A549 (cell line): ENCODE data around the gene NFKBIE. TPM values are rescaled to one million over a fixed set of nuclear protein-coding genes. Genes with fewer than 3 reads are reported as not detected.
A peak's percentile ranks its signal among the peaks of the same experiment; 100 is the strongest.

Source experiments
- ATAC-seq, 2 experiments: fragments of 200-7000 bp in 1 of 2; fragments of >200 bp in 1 of 2; cut with Nextera tagmentation in 1 of 2; cut with Tn5 transposase in 1 of 2; 3 replicates each; pipeline versions ENCODE4 v1.8.0 to v1.9.1; 2018 to 2020; ENCODE audit warnings: mild to moderate bottlenecking in 1 of 2, moderate library complexity in 1 of 2
- CTCF ChIA-PET: fragments of 300-600 bp; sonication (Branson Sonifier 250); formaldehyde crosslinking; extraction: SDS; loops from one replicate; lab custom pipeline; 2021; ENCODE audit warnings: antibody characterized with exemption, inconsistent platforms; lab: Yijun Ruan, JAX
- POLR2A ChIA-PET: fragments of 350-600 bp; formaldehyde crosslinking; extraction: SDS; loops from one replicate; lab custom pipeline; 2021; ENCODE audit warnings: antibody characterized with exemption, inconsistent platforms; lab: Yijun Ruan, JAX
- DNase-seq, 2 experiments: peaks; one replicate each; pipeline versions ENCODE4 v3.0.0 to v3.0.0-alpha.2; 2011 to 2016; ENCODE audit warnings: low read depth in 1 of 2, low spot score in 1 of 2
- FAIRE-seq: peaks from 2 replicates; lab custom pipeline; 2011; peaks lifted over from hg19 to GRCh38; lab: Jason Lieb, UNC
- H3K27ac ChIP-seq, 2 experiments: fragments of >200 bp; sonication (Bioruptor Twin); formaldehyde crosslinking; 3 replicates each; pipeline ENCODE4 v1.5.1; 2016 to 2017
- H3K4me1 ChIP-seq: fragments of >200 bp; sonication (Bioruptor Twin); formaldehyde crosslinking; 3 replicates; pipeline ENCODE4 v1.6.1; 2016
- H3K4me2 ChIP-seq: fragments of >200 bp; sonication (Bioruptor Twin); formaldehyde crosslinking; 3 replicates; pipeline ENCODE4 v1.6.1; 2016
- H3K4me3 ChIP-seq: fragments of >200 bp; sonication (Bioruptor Twin); formaldehyde crosslinking; 3 replicates; pipeline ENCODE4 v1.5.1; 2016
- H3K9me3 ChIP-seq: fragments of >200 bp; sonication (Bioruptor Twin); formaldehyde crosslinking; 3 replicates; pipeline ENCODE4 v1.6.1; 2016
- CBX2 ChIP-seq: fragments of 200-600 bp; sonication (generic); IDR thresholded peaks from 2 replicates; pipeline ENCODE4 v1.6.1; 2016; ENCODE audit warnings: low read depth, mild to moderate bottlenecking, borderline replicate concordance
- CHD4 ChIP-seq: fragments of 200-600 bp; sonication (generic); IDR thresholded peaks from 2 replicates; pipeline ENCODE4 v1.6.1; 2016; ENCODE audit warnings: antibody characterized with exemption, mild to moderate bottlenecking, borderline replicate concordance
- EHMT2 ChIP-seq: fragments of 200-600 bp; sonication (generic); IDR thresholded peaks from 2 replicates; pipeline ENCODE4 v1.6.1; 2016; ENCODE audit warnings: antibody characterized with exemption, low read depth, mild to moderate bottlenecking, moderate library complexity
- FOSL2 ChIP-seq, 2 experiments: fragments of 450-650 bp in 1 of 2; fragments of >200 bp in 1 of 2; sonication (Bioruptor Twin) in 1 of 2; formaldehyde crosslinking; IDR thresholded peaks; 2 replicates each; pipeline versions ENCODE4 v1.5.0 to v1.6.1; 2016 to 2020; ENCODE audit warnings: mild to moderate bottlenecking in 1 of 2, moderate library complexity in 1 of 2
- HDAC2 ChIP-seq: fragments of 200-600 bp; sonication (generic); IDR thresholded peaks from 2 replicates; pipeline ENCODE4 v1.6.1; 2016
- HEYL ChIP-seq: fragments of 250-450 bp; sonication (Bioruptor Pico); IDR thresholded peaks from 2 replicates; pipeline ENCODE4 v1.8.0; 2021; ENCODE audit warnings: mild to moderate bottlenecking, moderate library complexity
- HOXB13 ChIP-seq: fragments of 250-450 bp; sonication (Bioruptor Pico); IDR thresholded peaks from 2 replicates; pipeline ENCODE4 v1.5.0; 2020; ENCODE audit warnings: low read depth, mild to moderate bottlenecking, moderate library complexity
- HOXB5 ChIP-seq: fragments of 250-450 bp; sonication (Bioruptor Pico); IDR thresholded peaks from 2 replicates; pipeline ENCODE4 v1.5.0; 2020; ENCODE audit warnings: mild to moderate bottlenecking, moderate library complexity
- JUN ChIP-seq, 2 experiments: fragments of >200 bp; sonication (Bioruptor Twin); formaldehyde crosslinking; IDR thresholded peaks; 2 replicates in 1 of 2; 3 replicates in 1 of 2; pipeline ENCODE4 v1.6.1; 2016 to 2017
- JUNB ChIP-seq: fragments of >200 bp; sonication (Bioruptor Twin); formaldehyde crosslinking; IDR thresholded peaks from 2 replicates; pipeline ENCODE4 v1.6.1; 2016
- NPAS2 ChIP-seq: fragments of 250-450 bp; sonication (Bioruptor Pico); IDR thresholded peaks from 2 replicates; pipeline ENCODE4 v1.8.0; 2022; ENCODE audit warnings: mild to moderate bottlenecking, moderate library complexity, borderline replicate concordance
- POLR2A ChIP-seq: IDR thresholded peaks from 2 replicates; pipeline ENCODE4 v1.6.1; 2012; ENCODE audit warnings: mild to moderate bottlenecking, low read length
- RAD21 ChIP-seq, 2 experiments: fragments of >200 bp in 1 of 2; sonication (Bioruptor Twin) in 1 of 2; formaldehyde crosslinking in 1 of 2; IDR thresholded peaks in 1 of 2; conservative IDR thresholded peaks in 1 of 2; 2 replicates in 1 of 2; 3 replicates in 1 of 2; pipeline ENCODE4 v1.6.1; 2012 to 2018; ENCODE audit warnings: inconsistent platforms in 1 of 2
- RFX5 ChIP-seq: fragments of 450-650 bp; IDR thresholded peaks from 2 replicates; pipeline ENCODE4 v1.7.1; 2014; ENCODE audit warnings: antibody characterized with exemption, mild to moderate bottlenecking, moderate library complexity
- SREBF2 ChIP-seq: fragments of 450-650 bp; IDR thresholded peaks from 2 replicates; pipeline ENCODE4 v1.6.1; 2014; ENCODE audit warnings: mild to moderate bottlenecking, moderate library complexity
- TP53 ChIP-seq: fragments of 250-450 bp; sonication (Bioruptor Pico); IDR thresholded peaks from 2 replicates; pipeline ENCODE4 v1.5.0; 2021; ENCODE audit warnings: mild to moderate bottlenecking, moderate library complexity
- ZFP36 ChIP-seq: fragments of 450-650 bp; IDR thresholded peaks from 2 replicates; pipeline ENCODE4 v1.6.1; 2014; ENCODE audit warnings: borderline replicate concordance; ENCODE audit not compliant: partially characterized antibody
- WGBS: methylation state at CpG from one replicate; pipeline ENCODE4 v1.1.6; 2017; ENCODE audit errors: missing lambda C conversion rate; 5-methylcytosine and 5-hydroxymethylcytosine counted together
- polyA plus RNA-seq, 4 experiments: library from polyadenylated mRNA; depleted of rRNA in 3 of 4; stranded (reverse); fragments of >200 nt; fragmentation: RNase III in 1 of 4; extraction: RNeasy Plus Mini Kit Qiagen cat#74134 plus additional on column Dnase treatment in 1 of 4; gene quantifications; 2 replicates in 3 of 4; 3 replicates in 1 of 4; pipeline ENCODE4 v1.2.3, GENCODE V29; 2011 to 2017
- TF ChIP-seq, protein P1 (sequence below): fragments of 250-450 bp; sonication (Bioruptor Pico); IDR thresholded peaks from 2 replicates; pipeline ENCODE4 v1.5.0; 2021; ENCODE audit warnings: mild to moderate bottlenecking, moderate library complexity, borderline replicate concordance
- TF ChIP-seq, protein P2 (sequence below): IDR thresholded peaks from 2 replicates; pipeline ENCODE4 v1.6.1; 2012

The NFKBIE gene
- polyA plus RNA-seq, 2 of the 4 experiments (the other 2 are of a cell fraction), result 6.0 to 6.3 TPM

DNA sequence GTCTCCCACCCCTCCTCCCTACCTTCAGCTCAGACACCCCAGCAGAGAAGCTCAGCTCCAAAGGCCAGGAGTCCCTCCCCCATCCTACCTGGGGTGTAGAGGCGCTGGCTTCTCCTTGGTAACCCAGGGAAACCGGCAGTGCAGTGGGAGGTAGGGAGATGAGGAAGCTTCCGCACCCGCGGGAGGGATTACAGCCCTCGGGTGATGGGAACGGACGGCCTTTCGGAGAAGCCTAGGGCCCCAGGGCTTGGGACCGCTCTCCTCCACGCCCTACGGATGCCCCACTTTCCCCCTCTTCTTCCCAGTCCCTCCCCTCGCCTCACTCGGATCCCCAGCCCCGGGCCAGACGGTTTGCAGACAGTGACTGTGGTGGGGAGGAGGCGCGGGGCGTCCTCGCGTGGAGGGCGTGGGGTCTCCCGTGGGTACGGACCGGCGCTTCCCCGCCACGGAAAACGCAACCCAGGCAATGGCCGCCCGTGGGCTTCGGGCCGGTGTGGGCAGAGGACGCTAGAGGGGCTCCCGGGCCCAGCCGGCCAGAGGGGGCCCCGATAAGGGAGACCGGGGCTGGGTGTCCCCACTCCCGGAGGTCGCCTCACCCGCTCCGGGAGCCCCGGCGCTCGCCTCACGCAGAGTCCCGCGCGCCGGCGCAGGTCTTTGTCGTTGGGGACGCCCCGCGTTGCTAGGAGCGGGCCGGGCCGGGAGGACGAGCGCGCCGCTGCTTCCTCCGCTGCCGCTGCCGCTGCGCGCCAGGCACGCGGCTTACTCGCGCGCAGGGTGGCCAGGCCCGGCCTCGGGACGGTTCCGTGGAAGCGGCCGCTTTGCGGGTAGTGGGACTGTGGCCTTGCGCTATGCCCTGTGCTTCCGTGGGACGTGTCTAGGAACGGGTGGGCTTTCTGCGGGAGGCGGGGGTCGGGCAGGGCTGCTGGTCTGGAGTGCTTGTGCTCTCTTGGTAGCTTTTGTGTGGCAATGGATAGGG is 32.0 kb upstream of the NFKBIE start:
- TF ChIP-seq JUNB, result no peak
- no peak for TF ChIP-seq CBX2
- no peak for TF ChIP-seq HOXB13 (CRISPR knock-in tag)
- no peak for TF ChIP-seq EHMT2
- TF ChIP-seq SREBF2, result no peak
- 0 out of 2 replicates have a peak, but pooled peaks have one; percentile 19 for TF ChIP-seq POLR2A
- TF ChIP-seq JUN (IDR thresholded peaks at IDR 0.05), result no peak; a peak in 1 of 5 replicates
- TF ChIP-seq NPAS2, result no peak
- no peak for TF ChIP-seq RFX5
- TF ChIP-seq HOXB5, result no peak
- TF ChIP-seq, protein P1, sequence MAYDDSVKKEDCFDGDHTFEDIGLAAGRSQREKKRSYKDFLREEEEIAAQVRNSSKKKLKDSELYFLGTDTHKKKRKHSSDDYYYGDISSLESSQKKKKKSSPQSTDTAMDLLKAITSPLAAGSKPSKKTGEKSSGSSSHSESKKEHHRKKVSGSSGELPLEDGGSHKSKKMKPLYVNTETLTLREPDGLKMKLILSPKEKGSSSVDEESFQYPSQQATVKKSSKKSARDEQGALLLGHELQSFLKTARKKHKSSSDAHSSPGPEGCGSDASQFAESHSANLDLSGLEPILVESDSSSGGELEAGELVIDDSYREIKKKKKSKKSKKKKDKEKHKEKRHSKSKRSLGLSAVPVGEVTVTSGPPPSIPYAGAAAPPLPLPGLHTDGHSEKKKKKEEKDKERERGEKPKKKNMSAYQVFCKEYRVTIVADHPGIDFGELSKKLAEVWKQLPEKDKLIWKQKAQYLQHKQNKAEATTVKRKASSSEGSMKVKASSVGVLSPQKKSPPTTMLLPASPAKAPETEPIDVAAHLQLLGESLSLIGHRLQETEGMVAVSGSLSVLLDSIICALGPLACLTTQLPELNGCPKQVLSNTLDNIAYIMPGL (CRISPR knock-in tag), result no peak
- TF ChIP-seq FOSL2 (IDR thresholded peaks at IDR 0.05), result no peak
- no peak for TF ChIP-seq FOSL2 (CRISPR knock-in tag; IDR thresholded peaks at IDR 0.05)
- TF ChIP-seq CHD4, result no peak
- TF ChIP-seq TP53, result no peak
- TF ChIP-seq, protein P2, sequence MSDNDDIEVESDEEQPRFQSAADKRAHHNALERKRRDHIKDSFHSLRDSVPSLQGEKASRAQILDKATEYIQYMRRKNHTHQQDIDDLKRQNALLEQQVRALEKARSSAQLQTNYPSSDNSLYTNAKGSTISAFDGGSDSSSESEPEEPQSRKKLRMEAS, result peak; percentile 38; the same call in 1 of the 2 replicates
- peak overlapping the region in 1 of 2 experiments; percentile 77; a peak in 3 of 6 replicates for H3K27ac ChIP-seq
- CTCF ChIA-PET, result interaction anchor here (1.6 to 4.3 kb wide), 5 partner anchors 8 to 41 kb away, joined by 4 to 19 read pairs (median 11); partner anchors contain the start of gene AARS2
- H3K4me1 ChIP-seq, result no peaks in the 10 kb centered on the region
- DNase-seq (no peak), FAIRE-seq (no peak), ATAC-seq (peak; percentile 65 to 71; a peak in 5 of 6 replicates)
- peak overlapping the region; percentile 40 for H3K4me3 ChIP-seq
- peak overlapping the region; percentile 70 for H3K4me2 ChIP-seq
- WGBS, result 9% methylated on average over 8 of the region's 86 CpGs
- no peaks in the 10 kb centered on the region for H3K9me3 ChIP-seq
- POLR2A ChIA-PET, result interaction anchor here (1.6 kb wide), 1 partner anchor 8 kb away, joined by 6 read pairs; no protein-coding TSS in a partner anchor

DNA sequence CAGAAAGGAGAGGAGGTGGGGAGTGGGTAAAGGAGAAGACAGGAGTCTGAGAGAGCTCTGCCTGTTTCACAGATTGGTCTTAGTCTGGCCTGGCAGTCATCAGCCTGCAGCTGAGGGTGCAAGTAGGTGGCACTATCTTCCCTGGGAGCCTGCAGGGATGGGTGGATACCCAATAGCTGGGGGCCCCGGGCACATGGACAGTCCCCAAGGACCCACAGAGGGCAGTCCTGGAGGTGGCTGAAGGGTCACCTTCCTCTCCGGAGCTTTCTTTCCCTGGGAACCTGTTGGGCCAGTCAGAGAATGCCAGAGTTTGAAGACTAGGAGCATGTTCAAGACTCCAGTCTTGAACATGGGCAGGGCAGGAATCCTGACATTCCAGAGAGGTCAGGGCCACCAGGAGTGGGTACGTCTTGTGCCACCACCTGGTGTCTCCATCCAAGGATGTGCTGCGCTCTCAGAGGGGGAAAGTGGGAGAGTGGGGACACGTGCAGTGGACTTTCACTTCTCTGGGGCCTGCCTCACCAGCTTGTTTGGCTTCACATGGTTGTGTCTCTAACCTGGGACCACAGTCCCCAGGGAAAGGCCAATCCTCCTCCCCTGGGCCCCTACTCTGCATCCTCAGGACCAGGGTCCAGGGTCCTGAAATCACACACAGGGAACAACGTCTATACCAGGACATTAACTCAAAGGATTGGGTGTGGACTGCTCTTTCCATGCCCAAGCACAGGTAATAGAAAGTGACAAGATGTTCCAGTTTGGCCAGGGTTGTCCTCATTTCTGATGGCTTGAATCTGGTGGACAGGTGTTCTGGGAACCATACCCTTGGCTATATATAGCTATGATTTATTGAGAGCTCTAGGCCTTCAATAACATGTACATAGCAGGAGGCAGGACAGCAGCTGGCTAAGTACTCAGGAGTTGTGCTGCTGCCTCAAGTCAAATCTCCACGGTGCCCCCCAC is 29.8 kb upstream of the NFKBIE start:
- H3K4me3 ChIP-seq, result no peak overlapping the region
- TF ChIP-seq FOSL2 (IDR thresholded peaks at IDR 0.05), result no peak
- no peak for TF ChIP-seq FOSL2 (CRISPR knock-in tag; IDR thresholded peaks at IDR 0.05)
- TF ChIP-seq RAD21 (conservative IDR thresholded peaks at IDR 0.05 in 1 of 2, IDR thresholded peaks at IDR 0.05 in 1 of 2), result no peak
- no peak for TF ChIP-seq HDAC2
- no peak for TF ChIP-seq ZFP36
- no peak for TF ChIP-seq HEYL (CRISPR knock-in tag)
- no peak for TF ChIP-seq CHD4
- no peak for DNase-seq
- FAIRE-seq, result no peak
- no peaks in the 10 kb centered on the region for H3K4me1 ChIP-seq
- WGBS, result 21% methylated on average over 5 of the region's 7 CpGs
- H3K4me2 ChIP-seq, result no peak overlapping the region
- ChIA-PET CTCF (interaction anchor here (0.8 to 4.3 kb wide), 6 partner anchors 10 to 43 kb away, joined by 3 to 19 read pairs (median 6); no protein-coding TSS in a partner anchor), POLR2A (interaction anchor here (1.6 kb wide), 1 partner anchor 10 kb away, joined by 6 read pairs; no protein-coding TSS in a partner anchor)
- H3K9me3 ChIP-seq, result no peaks in the 10 kb centered on the region
- ATAC-seq, result no peak
- no peak overlapping the region for H3K27ac ChIP-seq
